ENCODE data around the gene KISS1.

KISS1 gene

DNA sequence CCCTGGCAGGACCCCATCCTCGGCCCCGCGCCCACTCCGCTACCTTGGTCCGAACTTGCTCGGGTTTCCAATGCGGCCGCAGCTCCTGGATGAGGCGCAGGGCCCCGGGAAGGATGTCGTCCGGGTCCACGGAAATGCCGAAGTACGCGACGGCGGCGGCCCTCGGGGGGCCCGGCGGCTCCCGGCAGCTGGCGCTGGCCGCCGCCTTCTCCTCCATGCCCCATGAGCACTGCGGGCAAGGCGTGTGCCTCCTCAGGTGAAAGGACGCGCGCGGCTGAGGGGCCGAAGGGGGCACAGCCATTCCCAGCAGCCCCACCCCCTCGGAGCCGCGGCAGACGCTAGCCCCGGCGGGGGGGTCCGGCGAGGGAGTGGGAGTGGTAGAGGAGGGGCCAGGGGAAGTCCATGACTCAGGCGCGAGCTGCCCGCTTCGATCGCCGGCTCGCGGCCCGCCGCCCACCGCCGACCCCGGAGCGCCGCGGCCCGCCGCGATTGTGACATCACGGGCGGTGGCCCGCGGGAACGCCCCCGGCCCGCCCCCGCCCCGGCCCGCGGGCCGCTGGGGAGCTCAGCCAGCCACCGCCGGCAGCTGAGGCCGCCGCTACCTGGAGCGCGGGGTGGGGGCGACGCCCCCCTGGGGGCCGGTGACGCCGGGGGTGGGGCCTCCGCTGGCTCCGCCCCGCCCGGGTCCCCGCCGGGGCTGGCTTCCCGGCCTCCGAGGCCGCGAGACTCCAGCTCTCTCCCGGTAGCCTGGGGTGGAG, 44.6 kb downstream of the KISS1 start, which contains the start of gene ETNK2:
TSS of gene ETNK2 (minus strand) at position 493 of the 758 bp plus-strand sequence. CDS start at position 301, 192 bp downstream.
- Histone ChIP-seq H3K4me3 (ENCODE audit: low read length) (peak within 1 kb of the TSS; percentile 66), H3K9me3 (ENCODE audit: control insufficient read depth, low read depth, low read length) (no peaks in the 10 kb centered on the region), H3K4me1 (ENCODE audit: control insufficient read depth, low read depth, low read length) (peaks cover 21% of the 10 kb centered on the region), H3K36me3 (ENCODE audit: control insufficient read depth, low read depth, low read length) (no peaks in the 10 kb centered on the region), H3K27ac (ENCODE audit: low read length) (no peak within 1 kb of the TSS), H3K9ac (ENCODE audit: low read length) (peak within 1 kb of the TSS; percentile 30), H3K27me3 (ENCODE audit: control insufficient read depth, insufficient read depth, low read length) (peaks cover 18% of the 10 kb centered on the region)

DNA sequence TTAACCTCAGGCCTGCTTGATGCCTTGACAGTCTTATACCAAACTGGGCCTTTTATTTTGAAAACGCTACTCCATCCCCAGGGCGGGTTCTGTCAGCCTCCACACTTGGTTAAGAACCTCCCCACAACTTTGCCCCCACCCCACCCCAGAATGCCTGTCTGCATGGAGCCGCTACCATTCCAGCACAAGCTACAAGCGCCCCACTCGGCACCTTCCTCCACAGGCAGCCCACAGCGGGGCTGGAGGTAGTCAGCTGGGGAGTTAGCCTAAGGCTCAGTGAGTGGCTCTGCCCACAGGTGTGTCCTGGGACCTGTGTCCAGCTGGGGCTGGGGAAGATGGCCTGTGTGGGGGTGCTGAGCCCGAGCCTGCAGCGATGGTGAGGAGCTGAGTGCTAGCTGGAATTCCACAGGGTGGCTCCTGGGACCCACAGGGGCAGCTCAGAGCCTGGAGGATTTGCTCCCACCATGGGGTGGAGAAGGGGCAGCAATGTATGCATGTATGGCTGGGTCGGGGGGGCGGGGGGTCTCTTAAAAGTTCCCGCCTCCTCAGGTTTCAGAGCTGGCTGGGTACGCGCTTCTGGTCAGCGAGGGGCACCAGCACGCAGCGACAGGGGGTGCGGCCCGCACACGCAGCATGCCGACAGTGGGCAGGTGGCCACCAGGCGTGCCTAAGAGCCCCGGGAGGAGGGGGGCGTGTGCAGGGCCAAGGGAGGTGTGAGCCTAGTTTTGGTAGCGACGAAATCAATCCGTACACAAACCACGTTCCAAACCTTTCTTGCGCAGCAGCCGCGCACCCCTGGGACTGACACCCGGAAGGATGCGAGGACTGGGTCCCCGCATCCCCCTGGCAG, 45.4 kb downstream of the KISS1 start:
- Histone ChIP-seq H3K4me3 (ENCODE audit: low read length) (peak overlapping the region; percentile 66), H3K27me3 (ENCODE audit: control insufficient read depth, insufficient read depth, low read length) (peaks cover 18% of the 10 kb centered on the region), H3K9ac (ENCODE audit: low read length) (peak overlapping the region; percentile 30)

GRCh38 chr1:204149635-204150565, 46.4 kb downstream of the KISS1 start:
- Histone ChIP-seq H3K27me3 (ENCODE audit: control insufficient read depth, insufficient read depth, low read length) (peaks cover 18% of the 10 kb centered on the region), H3K27ac (ENCODE audit: low read length) (no peak overlapping the region), H3K4me3 (ENCODE audit: low read length) (no peak overlapping the region), H3K9me3 (ENCODE audit: control insufficient read depth, low read depth, low read length) (no peaks in the 10 kb centered on the region), H3K36me3 (ENCODE audit: control insufficient read depth, low read depth, low read length) (no peaks in the 10 kb centered on the region), H3K4me1 (ENCODE audit: control insufficient read depth, low read depth, low read length) (peaks cover 23% of the 10 kb centered on the region), H3K9ac (ENCODE audit: low read length) (no peak overlapping the region)

More for the DNA sequence above, 45.4 kb downstream of the KISS1 start:
- Histone ChIP-seq H3K9me3 (ENCODE audit: control insufficient read depth, low read depth, low read length) (no peaks in the 10 kb centered on the region), H3K27ac (ENCODE audit: low read length) (no peak overlapping the region), H3K36me3 (ENCODE audit: control insufficient read depth, low read depth, low read length) (no peaks in the 10 kb centered on the region), H3K4me1 (ENCODE audit: control insufficient read depth, low read depth, low read length) (peaks cover 23% of the 10 kb centered on the region)

- Histone ChIP-seq H3K9ac (ENCODE audit: low read length) (no peak overlapping the region), H3K9me3 (ENCODE audit: control insufficient read depth, low read depth, low read length) (no peaks in the 10 kb centered on the region), H3K4me3 (ENCODE audit: low read length) (no peak overlapping the region), H3K27me3 (ENCODE audit: control insufficient read depth, insufficient read depth, low read length) (peaks cover 18% of the 10 kb centered on the region), H3K36me3 (ENCODE audit: control insufficient read depth, low read depth, low read length) (no peaks in the 10 kb centered on the region), H3K4me1 (ENCODE audit: control insufficient read depth, low read depth, low read length) (peaks cover 23% of the 10 kb centered on the region), H3K27ac (ENCODE audit: low read length) (no peak overlapping the region)
These were observed 47.2 kb downstream of the KISS1 start for GRCh38 chr1:204149107-204149506.

- peak overlapping the region; percentile 5 for H3K9ac ChIP-seq (ENCODE audit: low read length)
- H3K36me3 ChIP-seq (ENCODE audit: control insufficient read depth, low read depth, low read length) = no peaks in the 10 kb centered on the region
- H3K27ac ChIP-seq (ENCODE audit: low read length) = peak overlapping the region; percentile 1
- H3K27me3 ChIP-seq (ENCODE audit: control insufficient read depth, insufficient read depth, low read length) = peaks cover 14% of the 10 kb centered on the region
- peaks cover 23% of the 10 kb centered on the region for H3K4me1 ChIP-seq (ENCODE audit: control insufficient read depth, low read depth, low read length)
- H3K4me3 ChIP-seq (ENCODE audit: low read length) = peak overlapping the region; percentile 28
- H3K9me3 ChIP-seq (ENCODE audit: control insufficient read depth, low read depth, low read length) = no peaks in the 10 kb centered on the region
These were observed 48.6 kb downstream of the KISS1 start for GRCh38 chr1:204147406-204148383.

DNA sequence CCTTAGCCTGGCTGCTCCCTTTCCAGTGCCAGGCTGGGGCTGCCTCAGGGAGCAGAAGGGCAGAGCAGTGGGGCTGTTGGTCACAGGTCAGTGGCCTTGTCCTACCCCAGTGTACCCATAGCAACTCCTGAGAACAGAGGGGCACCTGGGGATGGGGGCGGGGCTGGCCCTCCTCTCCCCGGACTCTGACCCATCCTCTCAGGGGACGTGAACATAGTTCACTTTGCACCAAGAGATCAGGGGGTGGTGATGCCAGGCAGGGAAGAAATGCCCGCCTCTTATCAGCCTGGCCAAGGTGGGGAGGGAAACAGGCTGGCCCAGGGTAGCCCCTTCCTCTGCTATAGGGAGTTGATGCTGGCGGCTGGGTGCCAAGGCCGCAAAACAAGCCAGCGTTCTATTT, 49.3 kb downstream of the KISS1 start:
- Histone ChIP-seq H3K9ac (ENCODE audit: low read length) (peak overlapping the region; percentile 5), H3K27me3 (ENCODE audit: control insufficient read depth, insufficient read depth, low read length) (peaks cover 9% of the 10 kb centered on the region), H3K36me3 (ENCODE audit: control insufficient read depth, low read depth, low read length) (no peaks in the 10 kb centered on the region)

GRCh38 chr1:204146309-204146708, 50.0 kb downstream of the KISS1 start:
- Histone ChIP-seq H3K4me1 (ENCODE audit: control insufficient read depth, low read depth, low read length) (peaks cover 23% of the 10 kb centered on the region), H3K27me3 (ENCODE audit: control insufficient read depth, insufficient read depth, low read length) (peaks cover 5% of the 10 kb centered on the region), H3K9ac (ENCODE audit: low read length) (no peak overlapping the region), H3K27ac (ENCODE audit: low read length) (no peak overlapping the region), H3K36me3 (ENCODE audit: control insufficient read depth, low read depth, low read length) (no peaks in the 10 kb centered on the region), H3K9me3 (ENCODE audit: control insufficient read depth, low read depth, low read length) (no peaks in the 10 kb centered on the region), H3K4me3 (ENCODE audit: low read length) (no peak overlapping the region)

More for the DNA sequence above, 49.3 kb downstream of the KISS1 start:
- Histone ChIP-seq H3K27ac (ENCODE audit: low read length) (no peak overlapping the region), H3K4me3 (ENCODE audit: low read length) (no peak overlapping the region), H3K4me1 (ENCODE audit: control insufficient read depth, low read depth, low read length) (peaks cover 23% of the 10 kb centered on the region), H3K9me3 (ENCODE audit: control insufficient read depth, low read depth, low read length) (no peaks in the 10 kb centered on the region)

- Histone ChIP-seq H3K4me3 (ENCODE audit: low read length) (no peak overlapping the region), H3K27me3 (ENCODE audit: control insufficient read depth, insufficient read depth, low read length) (no peaks in the 10 kb centered on the region), H3K9ac (ENCODE audit: low read length) (no peak overlapping the region), H3K36me3 (ENCODE audit: control insufficient read depth, low read depth, low read length) (no peaks in the 10 kb centered on the region), H3K9me3 (ENCODE audit: control insufficient read depth, low read depth, low read length) (no peaks in the 10 kb centered on the region), H3K4me1 (ENCODE audit: control insufficient read depth, low read depth, low read length) (peaks cover 23% of the 10 kb centered on the region), H3K27ac (ENCODE audit: low read length) (no peak overlapping the region)
These were observed 51.2 kb downstream of the KISS1 start for GRCh38 chr1:204145033-204145504.

DNA sequence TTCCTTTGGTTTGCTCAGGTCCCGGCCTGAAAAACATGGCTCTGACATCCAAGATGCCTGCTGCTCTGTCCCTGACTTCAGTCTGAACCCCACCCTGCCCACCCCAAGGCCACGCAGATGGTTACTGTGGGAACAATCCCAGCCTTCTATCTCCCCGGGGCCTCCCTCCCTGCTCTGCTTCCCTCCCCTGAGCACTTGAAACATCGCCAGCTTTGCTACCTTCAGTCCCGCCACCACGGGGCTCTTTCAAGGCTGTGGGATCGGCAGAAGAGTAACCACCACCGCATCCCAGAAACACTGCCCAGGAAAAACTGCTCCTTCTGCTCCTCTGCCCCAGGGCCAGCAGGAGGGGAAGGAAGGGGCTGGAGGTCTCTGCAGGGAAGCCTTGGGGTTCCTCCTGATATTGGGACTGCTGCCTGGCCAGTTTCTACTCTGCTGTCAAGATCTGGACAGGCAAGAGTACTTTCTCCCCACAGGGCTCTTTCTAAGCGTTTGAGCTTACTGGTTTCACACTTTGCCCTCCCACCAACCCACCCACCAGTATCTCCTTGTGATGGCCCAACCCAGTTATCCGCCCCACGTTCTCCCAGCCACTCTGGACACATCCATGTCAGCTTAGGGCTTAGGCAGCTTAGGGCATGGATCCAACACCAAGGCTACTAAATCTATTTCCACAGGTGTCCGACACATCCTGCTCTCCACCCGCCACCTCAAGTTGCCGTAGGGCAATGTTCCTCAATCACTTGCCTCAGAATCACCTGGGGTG, 52.8 kb downstream of the KISS1 start:
- Histone ChIP-seq H3K27ac (ENCODE audit: low read length) (no peak overlapping the region), H3K4me3 (ENCODE audit: low read length) (no peak overlapping the region), H3K27me3 (ENCODE audit: control insufficient read depth, insufficient read depth, low read length) (no peaks in the 10 kb centered on the region), H3K9ac (ENCODE audit: low read length) (no peak overlapping the region), H3K4me1 (ENCODE audit: control insufficient read depth, low read depth, low read length) (peaks cover 19% of the 10 kb centered on the region), H3K9me3 (ENCODE audit: control insufficient read depth, low read depth, low read length) (no peaks in the 10 kb centered on the region), H3K36me3 (ENCODE audit: control insufficient read depth, low read depth, low read length) (no peaks in the 10 kb centered on the region)

Measured in iPS-18a (cell line).